HG02678 (cell line): ENCODE data around the gene MUC21.
"Not testable (repeated sequence)": the region's sequence is repeated elsewhere in the genome, so short reads cannot be mapped to it uniquely, and the experiment has no call there.

Experiments
- ATAC-seq: cut with Tn5 transposase; IDR thresholded peaks from one replicate; pipeline ENCODE4 v1.9.1; 2021; ENCODE audit warnings: mild to moderate bottlenecking, moderate library complexity; ENCODE audit not compliant: unreplicated experiment

The MUC21 gene

GRCh38 chr6:30966154-30966553 is 17.4 kb upstream of the MUC21 start:
- ATAC-seq = no peak

DNA sequence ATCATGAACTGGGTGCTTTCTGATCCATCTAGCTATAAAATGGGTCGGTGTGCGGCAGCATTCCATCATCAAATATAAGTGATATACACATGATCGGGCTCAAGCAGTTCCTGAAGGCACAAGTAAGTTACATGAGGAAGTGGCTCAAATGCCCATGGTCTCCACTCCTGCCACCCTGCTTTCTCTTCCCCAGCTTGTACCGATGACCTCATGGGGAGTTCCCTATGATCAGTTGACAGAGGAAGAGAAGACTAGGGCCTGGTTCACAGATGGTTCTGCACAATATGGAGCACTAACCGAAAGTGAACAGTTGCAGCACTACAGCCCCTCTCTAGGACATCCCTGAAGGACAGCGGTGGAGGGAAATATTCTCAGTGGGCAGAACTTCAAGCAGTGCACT is 14.3 kb upstream of the MUC21 start:
- not testable (repeated sequence) for ATAC-seq

GRCh38 chr6:30970946-30971345 is 12.6 kb upstream of the MUC21 start:
- ATAC-seq = no peak

DNA sequence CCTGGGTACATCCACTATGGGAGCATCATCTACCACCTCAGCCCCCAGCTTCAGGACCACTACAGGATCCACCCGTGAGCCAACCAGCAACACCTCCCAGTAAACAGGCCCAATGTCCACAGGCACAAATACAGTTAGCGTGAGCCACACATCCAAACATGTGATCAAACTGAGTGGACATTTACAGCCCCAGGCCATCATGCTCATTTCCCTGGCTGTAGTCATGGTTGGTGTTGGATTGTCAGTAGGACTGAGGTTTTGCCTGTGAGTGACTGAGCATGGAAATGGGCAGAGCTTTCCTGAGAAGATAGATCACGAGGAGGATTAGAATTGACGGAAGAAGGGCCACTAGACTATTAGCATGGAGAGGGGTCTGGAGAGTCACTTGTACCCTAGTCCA is 10.7 kb upstream of the MUC21 start:
- ATAC-seq = no peak

GRCh38 chr6:30974490-30975252 is 8.8 kb upstream of the MUC21 start:
- no peak for ATAC-seq

DNA sequence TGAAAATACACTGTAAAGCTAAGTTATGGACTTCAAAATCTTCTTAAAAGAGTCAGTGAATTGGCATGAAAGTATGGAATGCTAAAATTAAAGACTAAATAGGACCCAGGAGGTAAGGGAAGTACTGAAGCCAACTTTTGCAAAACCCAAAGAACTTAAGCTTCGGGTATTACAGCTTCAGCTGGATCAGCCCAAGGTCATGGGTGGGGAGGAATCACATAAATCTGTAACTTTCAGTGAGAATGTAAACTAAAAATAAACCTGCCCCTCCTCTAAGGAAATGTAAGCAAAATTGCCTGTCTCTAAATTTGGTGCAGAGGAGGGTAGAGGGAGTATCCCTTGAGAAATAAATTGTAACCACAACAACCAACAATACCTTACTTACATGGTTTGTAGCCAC is 4.4 kb upstream of the MUC21 start:
- no peak for ATAC-seq

GRCh38 chr6:30979690-30980089 is 3.8 kb upstream of the MUC21 start:
- no peak for ATAC-seq

- no peak for ATAC-seq
Observed at GRCh38 chr6:30981942-30982772, 1.4 kb upstream of the MUC21 start.

DNA sequence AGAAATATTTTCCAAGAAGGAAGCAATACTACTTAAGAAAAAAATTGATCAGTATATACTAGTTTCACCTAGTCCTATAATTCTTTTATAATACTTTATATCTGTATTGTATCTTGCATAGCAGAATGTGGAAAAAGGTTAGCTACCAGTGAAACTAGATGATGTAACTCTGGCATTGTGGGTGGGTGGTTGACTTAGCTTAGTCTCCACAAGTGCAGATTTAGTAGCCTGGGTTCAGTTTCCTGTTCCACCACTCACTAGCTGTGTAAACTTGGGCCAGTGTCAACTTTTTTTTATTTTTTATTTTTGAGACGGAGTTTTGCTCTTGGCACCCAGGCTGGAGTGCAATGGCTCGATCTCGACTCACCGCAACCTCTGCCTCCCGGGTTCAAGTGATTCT is 2.0 kb downstream of the MUC21 start:
- no peak for ATAC-seq

GRCh38 chr6:30987304-30987703 is 3.8 kb downstream of the MUC21 start:
- ATAC-seq = no peak

GRCh38 chr6:30988209-30988825 is 4.8 kb downstream of the MUC21 start:
- no peak for ATAC-seq

DNA sequence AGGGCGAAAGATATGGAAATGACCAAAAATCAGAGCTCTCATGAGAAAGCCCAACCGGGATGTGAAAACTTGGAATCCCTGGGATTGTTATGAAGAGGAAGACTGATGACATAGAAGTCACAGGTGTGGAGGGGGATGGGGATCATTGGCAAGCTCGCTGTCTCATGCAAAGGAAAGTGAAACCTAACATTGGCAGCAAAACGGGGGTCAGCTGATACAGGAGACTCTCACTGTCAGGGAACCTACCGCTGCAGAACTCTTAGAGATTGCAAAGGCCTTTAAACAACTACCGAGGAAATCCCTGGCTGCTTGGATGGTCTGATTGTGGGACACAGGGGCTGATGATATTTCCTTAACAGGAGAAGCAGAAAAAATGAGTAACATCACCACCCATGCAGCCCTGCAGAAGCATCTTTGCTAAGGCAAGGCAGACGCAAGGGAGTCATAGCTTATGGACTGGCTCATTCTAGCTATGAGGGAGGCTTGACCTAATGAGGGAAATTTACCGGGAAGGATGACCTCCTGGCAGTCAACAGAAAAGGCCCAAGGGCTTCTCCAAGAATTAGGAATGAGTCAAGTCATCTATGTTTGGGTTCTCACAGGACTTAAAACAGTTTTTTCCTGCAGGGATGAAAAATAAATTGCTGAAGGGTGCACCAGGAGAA is 7.0 kb downstream of the MUC21 start:
- no peak for ATAC-seq

GRCh38 chr6:30991891-30992290 is 8.4 kb downstream of the MUC21 start:
- ATAC-seq = no peak

DNA sequence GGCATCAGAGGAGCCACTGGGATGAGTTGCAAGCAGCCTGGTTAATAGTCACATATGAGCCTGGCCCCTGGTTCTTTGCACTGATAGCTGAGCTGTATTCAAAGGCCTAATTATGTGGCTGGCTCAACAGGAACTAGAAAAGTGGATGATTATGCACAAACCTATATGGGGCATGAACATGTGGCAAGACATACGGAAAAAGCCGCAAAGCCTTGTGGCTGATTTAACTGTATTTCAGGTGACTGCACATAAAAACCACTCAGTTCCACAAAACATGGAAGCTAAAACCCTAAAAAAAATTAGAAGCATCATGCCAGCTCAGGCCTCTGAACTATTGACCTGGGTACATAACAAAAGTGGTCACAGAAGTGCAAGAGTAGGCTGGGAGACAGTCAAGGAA is 13.8 kb downstream of the MUC21 start:
- ATAC-seq = no peak

DNA sequence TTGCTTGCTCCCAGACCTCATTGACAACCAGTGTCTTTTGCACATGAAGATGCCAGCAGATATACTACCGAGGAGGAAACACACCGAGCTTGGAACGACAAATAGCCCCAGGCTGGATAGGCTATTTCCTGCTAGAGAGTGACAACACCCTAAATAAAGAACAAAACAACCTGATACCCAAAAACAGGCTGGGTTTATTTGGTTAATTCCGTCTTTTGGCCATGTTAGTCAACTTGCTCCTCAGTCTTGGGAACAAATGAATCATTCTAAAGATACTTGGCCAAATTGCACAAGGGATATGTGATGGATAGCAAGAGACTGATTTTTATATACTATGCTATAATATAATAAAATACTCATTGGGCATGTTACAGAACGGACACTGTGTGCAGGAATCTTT is 15.3 kb downstream of the MUC21 start:
- no peak for ATAC-seq

DNA sequence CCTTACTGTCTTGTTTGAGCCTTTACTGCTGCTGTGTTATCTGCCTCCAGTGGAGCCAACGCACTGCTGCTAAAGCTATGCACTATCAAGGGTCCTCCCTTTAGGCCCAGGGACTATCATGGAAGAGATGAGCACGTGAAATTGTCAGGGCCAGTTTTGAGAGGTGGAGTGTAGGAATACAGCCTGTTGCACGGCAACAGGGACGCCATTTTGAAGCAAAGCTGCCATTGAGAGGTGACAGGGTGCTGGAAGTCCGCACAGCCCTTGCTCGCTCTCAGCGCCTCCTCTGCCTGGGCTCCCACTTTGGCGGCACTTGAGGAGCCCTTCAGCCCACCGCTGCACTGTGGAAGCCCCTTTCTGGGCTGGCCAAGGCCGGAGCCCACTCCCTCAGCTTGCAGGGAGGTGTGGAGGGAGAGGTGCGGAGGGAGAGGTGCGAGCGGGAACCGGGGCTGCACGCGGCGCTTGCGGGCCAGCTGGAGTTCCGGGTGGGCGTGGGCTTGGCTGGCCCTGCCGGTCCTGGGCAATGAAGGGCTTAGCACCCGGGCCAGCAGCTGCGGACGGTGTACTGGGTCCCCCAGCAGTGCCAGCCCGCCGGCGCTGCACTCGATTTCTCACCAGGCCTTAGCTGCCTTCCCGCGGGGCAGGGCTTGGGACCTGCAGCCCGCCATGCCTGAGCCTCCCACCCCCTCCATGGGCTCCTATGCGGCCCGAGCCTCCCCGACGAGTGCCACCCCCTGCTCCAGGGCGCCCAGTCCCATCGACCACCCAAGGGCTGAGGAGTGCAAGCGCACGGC is 16.7 kb downstream of the MUC21 start:
- not testable (repeated sequence) for ATAC-seq

GRCh38 chr6:31001281-31001888 is 17.9 kb downstream of the MUC21 start:
- no peak for ATAC-seq

- no peak for ATAC-seq
Observed at GRCh38 chr6:31002471-31002870, 19.0 kb downstream of the MUC21 start.

- no peak for ATAC-seq
Observed at GRCh38 chr6:31004794-31005193, 21.3 kb downstream of the MUC21 start.
